HCT116 (cell line): ENCODE results near the gene NTNG1. TPM values are rescaled to one million over a fixed set of nuclear protein-coding genes. Genes with fewer than 3 reads are reported as not detected.

Source experiments
- ATAC-seq: fragments of 200-7000 bp; cut with Tn5 transposase; 2 replicates; pipeline ENCODE4 v1.9.1; 2020; ENCODE audit warnings: mild to moderate bottlenecking, moderate library complexity
- BruUV-seq: library from RNA; stranded (reverse); fragments of 400-500 nt; replicated peaks from 2 replicates; lab custom pipeline; 2021; lab: Mats Ljungman, UMichigan
- CTCF ChIA-PET: fragments of 300-600 bp; sonication (Branson Sonifier 250); formaldehyde crosslinking; loops from one replicate; lab custom pipeline; 2021; ENCODE audit warnings: antibody characterized with exemption; lab: Charles Lee
- POLR2A ChIA-PET: fragments of 300-600, 350-600 bp; sonication (Branson Sonifier 250); formaldehyde crosslinking; loops from one replicate; lab custom pipeline; 2021; ENCODE audit warnings: antibody characterized with exemption; lab: Charles Lee
- RAD21 ChIA-PET, 2 experiments: fragments of 300-600 bp; sonication (Branson Sonifier 250); formaldehyde crosslinking; loops; one replicate each; lab custom pipeline; 2023; ENCODE audit warnings: low total read pairs in 2 of 2; ENCODE audit not compliant: uncharacterized antibody in 2 of 2, unreplicated experiment in 2 of 2, low non-redundant PET in 1 of 2; lab: Charles Lee
- DNase-seq: peaks from one replicate; pipeline ENCODE4 v3.0.0-alpha.2; 2010; ENCODE audit warnings: low read depth, low spot score
- H2AFZ ChIP-seq: fragments of 200-600 bp; shearing (Covaris generic), sonication (generic); 2 replicates; pipeline ENCODE4 v1.6.1; 2017; ENCODE audit warnings: low read depth, mixed run types, mixed read lengths, antibody characterized with exemption, low read length; ENCODE audit not compliant: poor library complexity, severe bottlenecking
- H3K27ac ChIP-seq: 2 replicates; pipeline ENCODE4 v1.5.1; 2012; ENCODE audit warnings: low read depth, low read length
- H3K27me3 ChIP-seq: fragments of 200-600 bp; sonication (generic); 2 replicates; pipeline ENCODE4 v1.6.1; 2016; ENCODE audit warnings: mixed run types, low read length, mixed read lengths; ENCODE audit not compliant: insufficient read depth
- H3K36me3 ChIP-seq, 2 experiments: fragments of 200-500 bp in 1 of 2; fragments of 200-600 bp in 1 of 2; sonication (Bioruptor generic) in 1 of 2; sonication (generic) in 1 of 2; 2 replicates each; pipeline versions ENCODE4 v1.5.1 to v1.6.1; 2014 to 2016; ENCODE audit warnings: low read length in 2 of 2, inconsistent platforms in 1 of 2, mixed read lengths in 1 of 2, mixed run types in 1 of 2; ENCODE audit not compliant: insufficient read depth in 2 of 2, control insufficient read depth in 1 of 2
- H3K4me1 ChIP-seq, 2 experiments: fragments of 200-600 bp in 1 of 2; sonication (generic) in 1 of 2; 2 replicates each; pipeline versions ENCODE4 v1.5.1 to v1.6.1; 2012 to 2017; ENCODE audit warnings: low read length in 2 of 2, inconsistent platforms in 1 of 2, mild to moderate bottlenecking in 1 of 2, mixed read lengths in 1 of 2, mixed run types in 1 of 2, moderate library complexity in 1 of 2; ENCODE audit not compliant: insufficient read depth in 2 of 2, control insufficient read depth in 1 of 2
- H3K4me2 ChIP-seq: fragments of 200-600 bp; sonication (generic); 2 replicates; pipeline ENCODE4 v1.6.1; 2017; ENCODE audit warnings: mixed run types, low read length, mixed read lengths
- H3K4me3 ChIP-seq, 2 experiments: fragments of 200-600 bp in 1 of 2; sonication (generic) in 1 of 2; replicated peaks in 1 of 2; 2 replicates each; pipeline ENCODE4 v1.5.1; 2011 to 2016; ENCODE audit warnings: low read length in 2 of 2, control low read depth in 1 of 2, low read depth in 1 of 2, mild to moderate bottlenecking in 1 of 2, mixed read lengths in 1 of 2, mixed run types in 1 of 2
- H3K79me2 ChIP-seq: fragments of 200-600 bp; sonication (generic); 2 replicates; pipeline ENCODE4 v1.6.1; 2017; ENCODE audit warnings: mild to moderate bottlenecking, mixed run types, low read length, moderate library complexity, mixed read lengths; ENCODE audit not compliant: insufficient read depth
- H3K9ac ChIP-seq: fragments of 200-600 bp; sonication (generic); 2 replicates; pipeline ENCODE4 v1.6.1; 2016; ENCODE audit warnings: low read length, mixed read lengths
- H3K9me2 ChIP-seq: fragments of 200-600 bp; sonication (generic), shearing (Covaris generic); 2 replicates; pipeline ENCODE4 v1.6.1; 2017; ENCODE audit warnings: mixed run types, mild to moderate bottlenecking, moderate library complexity; ENCODE audit not compliant: insufficient read depth
- H3K9me3 ChIP-seq, 2 experiments: fragments of 200-500 bp in 1 of 2; fragments of 200-600 bp in 1 of 2; sonication (Bioruptor generic) in 1 of 2; sonication (generic) in 1 of 2; 2 replicates each; pipeline ENCODE4 v1.6.1; 2014 to 2017; ENCODE audit warnings: low read length in 2 of 2, mixed read lengths in 2 of 2, inconsistent platforms in 1 of 2, low read depth in 1 of 2, mild to moderate bottlenecking in 1 of 2, mixed run types in 1 of 2, moderate library complexity in 1 of 2; ENCODE audit not compliant: control insufficient read depth in 1 of 2, insufficient read depth in 1 of 2
- H4K20me1 ChIP-seq: fragments of 200-600 bp; sonication (generic), shearing (Covaris generic); 2 replicates; pipeline ENCODE4 v1.6.1; 2017; ENCODE audit warnings: mixed run types, mild to moderate bottlenecking, moderate library complexity; ENCODE audit not compliant: insufficient read depth
- CBX3 ChIP-seq: IDR thresholded peaks from 2 replicates; pipeline ENCODE4 v1.6.1; 2012; ENCODE audit warnings: low read depth
- CTCF ChIP-seq, 3 experiments: fragments of 200-600 bp in 1 of 3; sonication (generic) in 1 of 3; IDR thresholded peaks in 2 of 3; conservative IDR thresholded peaks in 1 of 3; 2 replicates each; pipeline ENCODE4 v1.5.1; 2012 to 2017; ENCODE audit warnings: low read depth in 2 of 3, low read length in 2 of 3, antibody characterized with exemption in 1 of 3, borderline replicate concordance in 1 of 3, control low read depth in 1 of 3, mild to moderate bottlenecking in 1 of 3, mixed read lengths in 1 of 3, mixed run types in 1 of 3, moderate library complexity in 1 of 3; ENCODE audit not compliant: insufficient read depth in 1 of 3
- EGR1 ChIP-seq: IDR thresholded peaks from 2 replicates; pipeline ENCODE4 v1.6.1; 2012; ENCODE audit warnings: low read depth
- EZH2 ChIP-seq: fragments of 200-600 bp; sonication (generic); IDR thresholded peaks from 2 replicates; pipeline ENCODE4 v1.6.1; 2017; ENCODE audit warnings: antibody characterized with exemption, mixed run types
- FOSL1 ChIP-seq: IDR thresholded peaks from 2 replicates; pipeline ENCODE4 v1.6.1; 2012; ENCODE audit warnings: low read depth
- JUND ChIP-seq: IDR thresholded peaks from 2 replicates; pipeline ENCODE4 v1.6.1; 2012
- MAX ChIP-seq: IDR thresholded peaks from 2 replicates; pipeline ENCODE4 v1.6.1; 2012
- POLR2A ChIP-seq: IDR thresholded peaks from 2 replicates; pipeline ENCODE4 v1.7.0; 2011; ENCODE audit warnings: borderline replicate concordance; ENCODE audit not compliant: insufficient read depth, insufficient read length; ENCODE audit errors: extremely low read depth
- POLR2AphosphoS5 ChIP-seq: IDR thresholded peaks from 2 replicates; pipeline ENCODE4 v1.6.1; 2011; ENCODE audit warnings: mild to moderate bottlenecking, low read depth, low read length, moderate library complexity
- RAD21 ChIP-seq: IDR thresholded peaks from 2 replicates; pipeline ENCODE4 v1.6.1; 2012; ENCODE audit warnings: low read depth, mild to moderate bottlenecking
- REST ChIP-seq: IDR thresholded peaks from 2 replicates; pipeline ENCODE4 v1.6.1; 2012; ENCODE audit warnings: low read depth
- SIN3A ChIP-seq: IDR thresholded peaks from 2 replicates; pipeline ENCODE4 v1.6.1; 2012; ENCODE audit warnings: low read depth
- TCF7L2 ChIP-seq: IDR thresholded peaks from 2 replicates; pipeline ENCODE4 v1.7.0; 2011; ENCODE audit warnings: borderline replicate concordance, inconsistent platforms; ENCODE audit not compliant: insufficient read depth, insufficient read length; ENCODE audit errors: extremely low read depth
- ZFX ChIP-seq: fragments of 450-650 bp; IDR thresholded peaks from 2 replicates; pipeline ENCODE4 v1.6.1; 2017
- intact Hi-C: fragments of 100-400 bp; cut with micrococcal nuclease; formaldehyde crosslinking; loops from 2 replicates; pipeline ENCODE4 v1.10.0; 2022
- total RNA-seq: library from RNA; stranded (reverse); gene quantifications from one replicate; pipeline ENCODE4 v1.2.1, GENCODE V29; 2021; ENCODE audit not compliant: unreplicated experiment

The NTNG1 gene
- total RNA-seq, 1 experiment from 2014 or later: not detected

- intact Hi-C loops: no loop called here
- CTCF ChIA-PET: no interaction called here
- RAD21 ChIA-PET: no interaction called here
- Histone ChIP-seq H3K9ac (no peak overlapping the region), H3K4me1 (no peaks in the 10 kb centered on the region), H3K4me3 (no peak overlapping the region), H2AFZ (no peak overlapping the region), H3K9me3 (peaks cover 0 to 4% of the 10 kb centered on the region in 2 experiments; a peak in 2 of 4 replicates), H3K9me2 (no peaks in the 10 kb centered on the region), H3K27me3 (no peaks in the 10 kb centered on the region), H3K4me2 (no peak overlapping the region), H3K36me3 (no peaks in the 10 kb centered on the region), H3K27ac (no peak overlapping the region), H3K79me2 (no peaks in the 10 kb centered on the region), H4K20me1 (no peaks in the 10 kb centered on the region)
- TF ChIP-seq TCF7L2 (no peak), RAD21 (no peak), POLR2A (no peak), CTCF (IDR thresholded peaks at IDR 0.05 in 2 of 3, conservative IDR thresholded peaks at IDR 0.05 in 1 of 3; ENCODE audit: borderline replicate concordance in 1 of 3, insufficient read depth in 1 of 3, low read depth in 2 of 3, low read length in 2 of 3) (no peak), POLR2AphosphoS5 (no peak), EZH2 (no peak), JUND (no peak), REST (no peak), SIN3A (no peak), CBX3 (no peak), FOSL1 (no peak), ZFX (no peak), MAX (no peak), EGR1 (no peak)
- ATAC-seq: no peak
- POLR2A ChIA-PET: no interaction called here
- BruUV-seq: no TSS peak
- no peak for DNase-seq
Measured at GRCh38 chr1:107252271-107252670, 111.4 kb downstream of the NTNG1 start.
